Activated T-cell treated with anti-CD3 and anti-CD28 coated beads, Interleukin-2, amount 50 U/mL, for 48 hours (primary cell): ENCODE data around the gene RAB11FIP3.
"Not testable (repeated sequence)": the region's sequence is repeated elsewhere in the genome, so short reads cannot be mapped to it uniquely, and the experiment has no call there.

ENCODE experiments used
- DNase-seq, 2 experiments: peaks; one replicate each; pipeline ENCODE4 v3.0.0-alpha.2; 2020

Gene RAB11FIP3

DNA sequence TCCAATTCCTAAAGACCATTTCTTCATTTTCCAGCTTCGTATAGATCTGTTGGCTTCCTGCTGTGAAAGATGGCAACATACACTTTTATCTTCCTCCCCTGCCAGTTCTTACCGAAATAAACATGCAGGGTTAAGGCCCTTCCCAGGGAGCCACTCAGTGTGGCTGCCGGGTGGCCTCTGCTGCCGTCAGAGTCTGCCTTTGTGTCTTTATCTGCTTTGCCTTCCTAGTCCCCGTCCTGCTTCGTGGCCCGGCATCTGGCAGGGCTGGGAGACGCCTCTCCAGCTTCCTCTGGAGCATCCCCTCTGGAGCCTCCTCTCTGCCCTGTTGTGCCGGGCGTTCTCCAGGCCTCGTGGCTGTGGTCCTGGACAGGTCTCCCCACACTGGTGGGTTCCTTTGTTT is 71.8 kb downstream of the RAB11FIP3 start:
- no peak for DNase-seq

DNA sequence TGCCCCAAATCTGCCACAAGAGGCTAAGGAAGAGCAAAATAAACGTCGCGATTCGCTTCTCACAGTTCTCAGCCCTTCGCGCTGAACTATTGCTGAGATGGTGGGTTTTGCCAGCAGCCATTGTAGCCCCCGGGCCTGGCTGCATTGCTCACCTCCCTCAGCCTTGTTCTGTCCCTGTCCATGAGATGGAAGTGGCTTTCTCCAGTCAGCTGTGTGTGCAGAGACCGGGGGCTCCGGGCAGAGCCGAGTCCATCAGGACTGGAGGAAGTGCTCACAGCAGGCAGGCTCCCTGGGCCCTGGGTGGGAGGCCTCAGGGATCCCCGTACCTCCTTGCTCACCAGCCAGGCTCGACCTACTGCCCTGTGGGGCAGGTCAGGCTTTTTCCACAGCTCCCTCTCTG is 74.5 kb downstream of the RAB11FIP3 start:
- DNase-seq = no peak

DNA sequence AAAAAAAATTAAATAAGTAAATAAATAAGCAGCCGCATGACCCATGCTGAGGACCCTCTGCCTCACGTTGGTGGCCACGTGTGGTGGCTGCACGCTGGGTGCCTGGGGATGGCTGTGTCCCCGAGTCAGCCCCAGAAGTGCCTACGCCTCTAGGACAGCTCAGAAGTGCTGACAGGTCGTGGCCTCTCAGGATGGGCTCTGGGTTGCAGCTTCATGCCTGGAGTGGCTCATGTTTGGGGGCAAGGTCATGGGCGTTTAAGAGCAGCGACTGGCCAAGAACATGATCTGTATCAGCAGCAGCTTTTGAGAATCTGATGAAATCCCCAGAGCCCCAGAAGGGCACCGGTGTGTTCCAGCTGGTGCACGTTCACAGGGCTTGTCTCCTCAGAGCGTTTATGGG is 75.3 kb downstream of the RAB11FIP3 start:
- no peak for DNase-seq

DNA sequence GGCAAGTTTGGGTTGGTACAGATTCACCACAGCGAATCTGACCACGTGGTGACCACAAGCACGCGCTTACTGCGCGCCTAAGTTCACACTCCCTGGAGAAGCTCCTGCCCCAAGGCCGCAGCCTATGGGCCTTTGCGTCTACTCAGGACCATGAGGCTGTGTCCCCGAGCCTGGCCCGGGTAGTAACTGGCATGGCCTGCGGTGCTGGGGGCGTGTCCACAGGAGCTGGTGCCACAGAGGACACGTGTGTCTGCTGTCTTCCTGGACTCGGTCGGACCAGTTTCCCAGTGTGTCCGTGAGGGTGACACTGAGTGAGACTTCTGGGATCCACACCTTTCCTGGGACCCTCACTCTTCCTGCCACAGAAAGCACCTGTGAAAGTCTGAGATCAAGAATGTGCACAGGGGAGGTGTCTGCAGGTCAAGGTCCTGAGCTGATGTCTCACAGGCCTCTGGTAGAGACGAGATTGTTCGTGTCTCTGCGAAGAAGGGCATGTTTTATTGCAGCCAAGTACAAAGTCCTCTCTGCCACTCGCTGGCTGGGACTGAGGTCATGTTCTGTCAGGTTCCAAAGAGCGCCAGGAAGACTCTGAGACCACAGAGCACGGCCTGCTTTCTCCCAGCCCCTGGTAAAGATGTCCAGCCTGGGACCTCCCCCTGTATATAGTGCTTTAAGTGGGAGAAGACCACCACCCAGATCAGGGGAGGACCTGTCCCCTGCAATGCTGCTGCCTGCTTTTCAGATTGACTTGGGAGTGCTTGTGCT is 76.9 kb downstream of the RAB11FIP3 start:
- no peak for DNase-seq

DNA sequence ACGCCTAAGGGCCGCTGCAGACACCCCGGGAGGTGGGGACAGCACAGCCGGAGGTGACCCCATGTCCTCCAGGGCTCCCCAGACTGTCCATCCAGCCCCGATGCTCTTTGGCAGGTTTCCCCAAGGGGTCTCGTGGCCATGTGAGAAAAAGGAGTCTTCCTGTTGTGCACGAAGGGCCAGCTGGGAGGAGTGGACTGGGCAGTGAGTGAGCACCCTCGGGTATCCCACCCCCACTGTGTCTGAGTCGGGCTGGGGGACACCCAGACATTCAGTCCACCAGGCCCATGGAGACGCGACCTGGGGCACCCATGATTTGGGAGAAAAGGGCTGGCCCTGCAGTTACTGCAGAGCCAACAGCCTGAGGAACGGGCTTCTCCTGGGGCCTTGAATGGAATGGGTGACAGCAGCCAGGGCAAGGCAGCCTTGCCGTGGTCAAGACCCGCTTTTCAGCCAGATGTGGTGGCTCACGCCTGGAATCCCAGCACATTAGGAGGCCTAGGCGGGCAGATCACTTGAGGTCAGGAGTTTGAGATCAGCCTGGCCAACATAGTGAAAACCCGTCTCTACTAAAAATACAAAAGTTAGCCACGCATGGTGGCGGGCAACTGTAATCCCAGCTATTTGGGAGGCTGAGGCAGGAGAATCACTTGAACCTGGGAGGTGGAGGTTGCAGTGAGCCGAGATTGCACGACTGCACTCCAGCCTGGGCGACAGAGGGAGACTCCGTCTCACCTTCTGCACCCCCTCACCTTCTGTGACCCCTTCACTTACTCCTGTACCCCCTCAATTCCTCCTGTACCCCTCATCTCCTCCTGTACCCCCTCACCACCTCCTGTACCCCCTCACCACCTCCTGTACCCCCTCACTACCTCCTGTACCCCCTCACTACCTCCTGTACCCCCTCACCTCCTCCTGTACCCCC is 78.0 kb downstream of the RAB11FIP3 start:
- no peak for DNase-seq

DNA sequence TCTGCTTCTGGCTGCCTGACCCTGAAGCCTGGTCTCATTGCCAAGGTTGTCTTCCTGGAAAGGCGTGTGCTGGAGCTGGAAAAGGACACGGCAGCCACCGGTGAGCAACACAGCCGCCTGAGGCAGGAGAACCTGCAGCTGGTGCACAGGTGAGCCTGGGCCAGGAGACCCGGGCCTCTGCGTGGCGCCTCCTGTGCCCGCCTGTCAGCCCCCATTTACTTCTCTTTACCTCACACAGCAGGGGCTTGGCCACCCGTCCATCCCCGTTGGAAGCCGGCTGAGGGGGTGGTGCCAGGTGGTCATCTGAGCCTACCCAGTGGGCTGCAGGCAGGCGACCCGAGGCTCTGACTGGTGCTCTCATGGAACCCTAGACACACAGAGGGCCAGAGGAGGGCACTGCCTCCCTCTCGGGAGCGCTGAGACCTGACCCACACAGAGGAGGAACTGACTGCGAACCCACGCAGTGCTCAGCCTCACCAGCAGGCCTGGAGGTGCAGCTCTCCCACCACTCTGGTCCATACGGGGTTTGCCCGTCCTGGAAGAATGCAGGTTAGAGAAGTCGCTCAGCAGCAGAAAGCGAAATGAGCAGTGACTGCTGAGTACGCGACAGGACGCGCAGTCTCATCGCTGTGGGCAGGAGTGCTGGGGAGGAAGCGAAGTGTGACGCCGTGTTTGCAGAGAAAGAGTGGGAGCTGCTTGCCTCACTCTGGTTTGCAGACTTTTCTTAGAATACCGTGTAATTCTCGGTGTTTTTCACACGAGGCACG is 80.2 kb downstream of the RAB11FIP3 start:
- no peak for DNase-seq

DNA sequence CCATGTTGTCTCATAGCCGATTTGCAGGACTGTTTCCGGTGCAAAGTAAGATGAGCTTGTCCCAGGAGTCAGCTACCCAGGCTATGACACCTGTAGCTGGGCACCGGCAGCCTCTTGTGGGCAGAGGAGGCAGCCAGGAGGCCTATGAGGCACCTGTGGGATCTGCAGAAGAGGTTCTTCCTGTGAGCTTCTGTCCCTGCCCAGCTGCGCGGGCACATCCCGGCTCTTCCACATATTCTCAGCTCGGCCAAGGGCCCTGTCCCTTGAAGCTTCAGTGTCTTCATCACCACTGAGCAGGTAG is 80.7 kb downstream of the RAB11FIP3 start:
- DNase-seq = no peak

DNA sequence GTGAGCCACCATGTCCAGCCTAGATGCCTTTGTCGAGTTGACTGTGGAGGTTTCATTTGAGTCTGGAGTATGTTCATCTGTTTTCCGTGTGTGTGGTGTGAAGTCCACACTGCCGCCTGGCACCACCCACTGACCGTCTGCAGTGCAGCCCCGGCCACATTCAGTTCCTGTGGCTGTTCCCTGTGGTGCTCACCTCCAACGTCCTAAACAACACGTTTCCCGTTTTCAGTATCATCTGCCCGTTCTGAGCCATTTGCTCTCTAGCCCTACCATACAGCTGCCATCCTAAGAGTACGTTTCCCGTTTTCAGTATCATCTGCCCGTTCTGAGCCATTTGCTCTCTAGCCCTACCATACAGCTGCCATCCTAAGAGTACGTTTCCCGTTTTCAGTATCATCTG is 82.1 kb downstream of the RAB11FIP3 start:
- not testable (repeated sequence) for DNase-seq

DNA sequence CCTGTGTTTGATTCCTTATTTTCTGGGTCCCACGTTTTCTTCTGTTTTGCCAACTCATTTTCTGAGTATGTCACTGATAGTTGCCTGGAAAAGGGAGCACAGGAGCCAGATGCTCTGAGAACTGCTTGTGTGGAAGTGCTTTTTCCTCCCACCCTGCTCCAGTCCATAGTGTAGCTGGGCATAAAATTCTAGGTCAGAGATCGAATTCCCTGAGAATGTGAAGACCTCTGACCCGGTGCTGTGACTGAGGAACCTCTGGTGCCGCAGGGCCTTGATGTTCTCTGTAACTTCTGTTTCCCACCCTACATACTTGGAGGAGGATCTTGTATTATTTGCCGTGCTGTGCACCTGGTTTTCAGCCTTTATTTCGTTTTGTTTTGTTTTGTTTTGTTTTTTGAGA is 82.5 kb downstream of the RAB11FIP3 start:
- DNase-seq = no peak

DNA sequence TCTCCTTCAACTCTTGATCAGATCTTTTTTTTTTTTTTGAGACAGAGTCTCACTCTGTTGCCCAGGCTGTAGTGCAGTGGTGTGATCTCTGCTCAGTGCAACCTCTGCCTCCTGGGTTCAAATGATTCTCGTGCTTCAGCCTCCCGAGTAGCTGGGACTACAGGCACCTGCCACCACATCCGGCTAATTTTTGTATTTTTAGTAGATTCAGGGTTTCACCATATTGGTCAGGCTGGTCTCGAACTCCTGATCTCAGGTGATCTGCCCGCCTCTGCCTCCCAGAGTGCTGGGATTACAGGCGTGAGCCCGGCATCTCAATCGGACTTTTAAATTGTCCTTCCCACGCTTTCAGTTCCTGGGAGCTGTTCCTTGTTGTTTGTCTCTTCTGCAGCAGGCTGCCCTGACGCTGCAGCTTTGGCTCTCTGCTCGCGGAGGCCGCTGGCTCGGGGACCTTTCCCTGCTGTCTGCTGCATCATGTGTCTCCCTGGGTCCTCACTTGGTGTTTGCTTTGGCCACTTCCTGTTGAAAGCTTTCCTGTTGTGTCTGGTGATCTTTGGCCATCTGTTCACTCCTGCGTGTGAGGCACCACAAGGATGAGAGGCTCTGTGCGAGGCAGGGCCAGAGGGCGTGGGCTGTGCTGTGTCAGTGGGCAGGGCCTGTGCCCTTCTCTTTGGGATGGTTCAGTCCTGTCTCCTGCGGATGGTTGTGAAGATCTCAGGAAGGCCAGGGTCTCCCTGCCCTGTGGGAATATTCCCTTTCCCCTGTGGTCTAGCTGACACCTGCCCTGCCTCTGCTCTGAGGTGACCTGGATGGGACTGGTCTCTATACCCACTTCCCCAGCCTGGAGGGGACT is 83.7 kb downstream of the RAB11FIP3 start:
- no peak for DNase-seq

DNA sequence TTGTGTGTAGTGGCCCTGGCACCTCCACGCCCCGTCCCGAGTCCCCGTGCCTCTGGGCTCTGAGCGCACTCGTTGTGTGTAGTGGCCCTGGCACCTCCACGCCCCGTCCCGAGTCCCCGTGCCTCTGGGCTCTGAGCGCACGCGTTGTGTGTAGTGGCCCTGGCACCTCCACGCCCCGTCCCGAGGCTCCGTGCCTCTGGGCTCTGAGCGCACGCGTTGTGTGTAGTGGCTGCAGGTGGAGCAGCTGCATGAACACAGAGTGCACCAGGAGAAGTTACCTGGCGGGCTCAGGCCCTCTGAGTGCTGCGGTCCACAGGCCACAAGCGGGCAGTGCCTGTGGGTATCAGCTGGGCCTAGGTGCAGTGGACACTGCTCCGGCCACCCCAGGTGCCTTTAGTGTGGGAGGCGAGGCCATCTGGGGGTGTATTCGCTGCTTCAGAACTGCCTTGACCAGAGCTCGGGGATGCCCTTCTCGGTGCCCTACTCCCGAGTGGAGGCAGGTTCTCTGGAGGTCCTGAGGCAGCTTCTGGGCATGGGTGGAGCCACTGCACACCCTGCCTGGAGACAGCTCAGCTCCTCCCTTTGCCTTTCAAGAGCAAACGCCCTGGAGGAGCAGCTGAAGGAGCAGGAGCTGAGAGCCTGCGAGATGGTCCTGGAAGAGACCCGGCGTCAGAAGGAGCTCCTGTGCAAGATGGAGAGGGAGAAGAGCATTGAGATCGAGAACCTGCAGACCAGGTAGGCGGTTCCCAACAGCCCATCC is 84.8 kb downstream of the RAB11FIP3 start:
- DNase-seq = no peak

DNA sequence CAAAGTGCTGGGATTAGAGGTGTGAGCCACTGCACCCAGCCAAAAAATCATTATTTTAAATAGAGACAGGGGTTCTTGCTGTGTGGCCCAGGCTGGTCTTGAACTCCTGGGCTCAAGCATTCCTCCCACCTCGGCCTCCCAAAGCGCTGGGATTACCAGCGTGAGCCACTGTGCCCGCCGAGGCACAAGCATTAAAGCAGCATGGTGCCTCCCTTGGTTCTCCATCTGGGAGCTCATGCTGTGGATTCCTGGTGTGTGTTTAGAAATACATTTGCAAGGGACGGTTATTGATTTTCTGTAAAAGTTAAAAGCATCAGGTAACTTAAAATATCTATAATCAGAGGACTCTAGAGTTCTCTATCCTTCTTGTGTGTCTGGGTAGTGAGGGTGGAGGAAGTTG is 87.4 kb downstream of the RAB11FIP3 start:
- DNase-seq = no peak

DNA sequence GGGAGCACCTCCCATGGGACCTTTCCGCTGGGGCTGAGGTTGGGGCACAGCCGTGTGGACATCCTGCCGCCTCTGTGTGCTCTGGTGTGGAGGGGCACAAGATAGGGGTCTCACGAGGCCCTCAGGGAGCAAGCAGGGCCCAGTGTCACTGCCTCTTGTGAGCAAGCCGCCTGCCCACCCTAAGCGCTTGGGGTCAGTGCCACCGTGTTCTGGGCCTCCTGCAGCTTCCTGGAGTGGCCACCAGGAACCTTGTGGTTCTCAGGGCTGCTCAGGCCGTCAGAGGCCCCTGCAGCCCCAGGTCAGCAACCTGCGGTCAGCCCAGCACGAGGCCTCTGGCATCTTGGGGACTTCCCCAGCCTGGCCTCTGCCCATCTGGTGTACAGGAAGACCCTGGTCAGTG is 88.5 kb downstream of the RAB11FIP3 start:
- DNase-seq = no peak

DNA sequence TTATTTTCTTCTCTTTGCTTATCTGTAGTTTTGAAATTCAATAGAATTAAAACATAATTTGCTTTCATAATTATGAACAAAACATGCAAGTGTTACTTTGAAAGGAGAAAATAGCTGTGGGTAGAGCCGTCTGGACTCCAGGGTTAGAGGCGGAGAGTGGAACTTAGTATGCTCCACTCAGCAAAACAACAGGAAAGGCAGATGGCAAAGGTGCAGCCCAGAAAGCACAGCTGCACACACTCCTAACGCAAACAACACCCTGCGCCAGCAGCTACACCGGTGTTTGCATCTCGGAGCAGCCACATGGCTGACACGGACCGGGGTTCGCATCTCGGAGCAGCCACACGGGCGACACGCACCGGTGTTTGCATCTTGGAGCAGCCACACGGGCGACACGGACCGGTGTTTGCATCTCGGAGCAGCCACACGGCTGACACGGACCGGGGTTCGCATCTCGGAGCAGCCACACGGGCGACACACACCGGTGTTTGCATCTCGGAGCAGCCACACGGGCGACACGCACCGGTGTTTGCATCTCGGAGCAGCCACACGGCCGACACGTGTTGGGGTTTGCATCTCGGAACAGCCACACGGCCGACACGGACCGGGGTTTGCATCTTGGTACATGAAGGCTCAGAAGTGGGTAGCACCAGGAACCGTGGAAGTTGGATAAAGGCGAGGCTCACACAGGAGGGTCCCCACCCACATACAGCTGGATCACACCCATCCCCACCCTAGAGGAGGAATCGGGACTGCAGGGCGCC is 89.9 kb downstream of the RAB11FIP3 start:
- no peak for DNase-seq

DNA sequence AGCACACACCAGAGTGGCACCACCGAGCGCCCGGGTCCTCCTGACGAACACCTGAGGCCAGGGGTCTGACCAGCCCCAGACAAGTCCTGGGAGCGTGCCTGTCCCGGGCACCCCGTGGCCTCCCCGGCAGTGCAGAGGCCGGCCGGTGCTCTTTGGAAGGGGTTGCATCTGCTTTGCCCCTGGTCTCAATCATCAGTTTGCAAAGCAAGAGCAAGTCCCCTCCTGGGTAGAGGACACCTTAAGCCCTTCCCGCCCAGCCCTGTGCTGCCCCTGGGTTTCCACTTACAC is 90.4 kb downstream of the RAB11FIP3 start:
- DNase-seq = no peak

DNA sequence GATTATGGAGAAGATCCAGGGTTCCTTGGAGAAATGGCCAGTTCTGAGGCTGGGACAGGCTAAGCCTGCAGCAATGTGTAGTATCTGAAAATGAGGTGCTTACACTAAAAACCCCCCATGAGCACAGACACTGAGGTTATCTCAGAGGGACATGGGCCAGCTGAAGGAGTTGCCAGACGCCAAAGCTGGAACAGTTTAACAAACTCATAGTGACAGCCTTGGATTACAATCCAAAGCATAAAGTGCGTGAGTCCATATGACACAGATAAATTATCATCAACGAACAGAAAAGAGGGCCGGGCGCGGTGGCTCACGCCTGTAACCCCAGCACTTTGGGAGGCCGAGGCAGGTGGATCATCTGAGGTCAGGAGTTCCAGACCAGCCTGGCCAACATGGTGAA is 90.9 kb downstream of the RAB11FIP3 start:
- DNase-seq = no peak

DNA sequence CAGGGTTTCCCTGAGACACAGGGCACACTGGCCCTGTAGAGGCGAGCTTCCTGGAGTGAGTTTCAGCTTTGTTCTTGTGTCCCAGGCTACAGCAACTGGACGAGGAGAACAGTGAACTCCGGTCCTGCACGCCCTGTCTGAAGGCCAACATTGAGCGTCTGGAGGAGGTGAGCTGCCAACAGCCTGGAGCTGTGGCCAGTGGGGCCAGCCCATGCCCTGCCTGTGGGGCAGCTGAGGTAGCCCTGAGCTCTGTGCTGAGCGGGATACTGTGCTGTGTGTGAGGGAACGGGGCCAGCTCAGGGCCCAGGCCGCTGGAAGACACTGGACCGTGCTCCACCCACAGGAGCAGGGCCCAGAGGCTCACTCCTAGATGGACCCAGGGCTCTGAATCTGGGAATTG is 93.4 kb downstream of the RAB11FIP3 start:
- DNase-seq = no peak

DNA sequence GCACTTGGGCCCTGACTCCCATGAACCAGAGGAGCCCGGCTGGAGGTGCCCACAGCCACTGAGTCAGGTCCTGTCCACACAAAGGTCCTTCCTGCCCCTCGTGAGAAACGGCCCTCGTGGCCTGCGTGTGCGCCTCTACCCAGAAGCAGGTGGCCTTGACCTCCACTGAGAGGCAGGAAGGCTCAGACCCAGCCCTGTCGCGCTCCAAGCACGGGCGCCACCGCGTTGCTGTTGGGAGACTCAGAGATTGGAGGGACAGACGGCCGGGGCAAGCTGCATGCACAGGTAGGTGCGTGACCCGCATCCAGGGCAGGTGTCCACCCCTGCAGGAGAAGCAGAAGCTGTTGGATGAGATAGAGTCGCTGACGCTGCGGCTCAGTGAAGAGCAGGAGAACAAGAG is 94.0 kb downstream of the RAB11FIP3 start:
- DNase-seq = no peak

DNA sequence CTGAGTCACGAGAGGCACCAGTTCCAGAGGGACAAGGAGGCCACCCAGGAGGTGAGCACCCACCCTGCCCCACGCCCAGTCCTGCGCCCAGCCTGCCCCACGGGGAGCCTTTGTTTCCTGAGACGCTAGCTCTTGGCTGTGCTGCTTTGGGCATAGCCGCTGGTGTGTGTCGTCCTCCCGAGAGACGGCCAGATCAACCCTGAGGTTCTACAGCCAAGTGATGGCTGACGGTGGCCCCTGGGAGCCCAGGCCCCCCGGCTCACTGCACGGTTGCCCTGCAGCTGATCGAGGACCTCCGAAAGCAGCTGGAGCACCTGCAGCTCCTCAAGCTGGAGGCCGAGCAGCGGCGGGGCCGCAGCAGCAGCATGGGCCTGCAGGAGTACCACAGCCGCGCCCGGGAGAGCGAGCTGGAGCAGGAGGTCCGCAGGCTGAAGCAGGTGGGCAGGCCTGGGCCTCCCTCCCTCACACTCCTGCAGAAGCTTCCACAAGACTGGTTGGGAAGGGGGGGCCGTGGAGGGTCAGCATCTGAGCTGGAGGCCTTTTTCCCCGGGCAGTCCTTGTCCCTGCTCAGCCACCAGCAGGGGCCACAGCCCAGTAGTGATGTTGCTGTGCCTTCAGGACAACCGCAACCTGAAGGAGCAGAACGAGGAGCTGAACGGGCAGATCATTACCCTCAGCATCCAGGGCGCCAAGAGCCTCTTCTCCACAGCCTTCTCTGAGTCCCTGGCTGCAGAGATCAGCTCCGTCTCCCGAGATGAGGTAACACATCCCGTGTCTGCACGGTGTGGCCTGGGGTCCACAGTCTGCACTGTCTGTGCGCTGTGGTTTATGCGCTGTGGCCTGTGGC is 94.6 kb downstream of the RAB11FIP3 start:
- no peak for DNase-seq

DNA sequence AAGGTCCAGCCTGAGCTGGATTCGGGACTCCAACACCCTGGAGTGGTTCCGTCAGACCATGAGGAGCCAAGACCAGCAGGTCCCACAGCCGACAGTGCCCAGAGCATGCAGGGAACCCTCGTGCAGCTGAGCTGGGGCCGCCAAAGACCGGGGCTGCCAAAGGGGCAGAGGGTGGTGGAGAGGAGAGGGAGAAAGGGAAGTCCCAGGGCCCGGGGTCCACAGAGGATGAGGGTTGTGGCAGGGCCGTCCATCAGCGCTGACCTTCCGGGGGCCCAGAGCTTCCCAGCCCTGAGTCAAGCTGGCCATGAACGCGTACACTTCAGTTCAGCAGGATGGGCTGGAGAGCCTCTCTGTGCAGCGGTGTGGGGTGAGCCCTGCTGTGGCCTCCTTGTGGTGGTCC is 95.4 kb downstream of the RAB11FIP3 start:
- DNase-seq = no peak
